ENCODE results near the gene TMC6.

GRCh38 chr17:78101542-78101941, 27.0 kb downstream of the TMC6 start:
- TF ChIP-seq, protein P1, sequence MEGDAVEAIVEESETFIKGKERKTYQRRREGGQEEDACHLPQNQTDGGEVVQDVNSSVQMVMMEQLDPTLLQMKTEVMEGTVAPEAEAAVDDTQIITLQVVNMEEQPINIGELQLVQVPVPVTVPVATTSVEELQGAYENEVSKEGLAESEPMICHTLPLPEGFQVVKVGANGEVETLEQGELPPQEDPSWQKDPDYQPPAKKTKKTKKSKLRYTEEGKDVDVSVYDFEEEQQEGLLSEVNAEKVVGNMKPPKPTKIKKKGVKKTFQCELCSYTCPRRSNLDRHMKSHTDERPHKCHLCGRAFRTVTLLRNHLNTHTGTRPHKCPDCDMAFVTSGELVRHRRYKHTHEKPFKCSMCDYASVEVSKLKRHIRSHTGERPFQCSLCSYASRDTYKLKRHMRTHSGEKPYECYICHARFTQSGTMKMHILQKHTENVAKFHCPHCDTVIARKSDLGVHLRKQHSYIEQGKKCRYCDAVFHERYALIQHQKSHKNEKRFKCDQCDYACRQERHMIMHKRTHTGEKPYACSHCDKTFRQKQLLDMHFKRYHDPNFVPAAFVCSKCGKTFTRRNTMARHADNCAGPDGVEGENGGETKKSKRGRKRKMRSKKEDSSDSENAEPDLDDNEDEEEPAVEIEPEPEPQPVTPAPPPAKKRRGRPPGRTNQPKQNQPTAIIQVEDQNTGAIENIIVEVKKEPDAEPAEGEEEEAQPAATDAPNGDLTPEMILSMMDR (IDR thresholded peaks at IDR 0.05): no peak
- TF ChIP-seq POLR2A (IDR thresholded peaks at IDR 0.05): no peak
